CD14-positive monocyte (primary cell): ENCODE data around the gene NSD1. TPM values are rescaled to one million over a fixed set of nuclear protein-coding genes. Genes with fewer than 3 reads are reported as not detected.

Experiments used
- DNase-seq, 3 donors: peaks; one replicate each; pipeline ENCODE4 v3.0.0-alpha.2; 2011 to 2022
- H2AFZ ChIP-seq: 2 replicates; pipeline ENCODE4 v1.6.0; 2012; ENCODE audit warnings: mild to moderate bottlenecking, low read depth, low read length, inconsistent platforms; ENCODE audit not compliant: insufficient read depth, poor library complexity, severe bottlenecking
- H3K27ac ChIP-seq, 2 donors: 1 replicate in 1 of 2; 2 replicates in 1 of 2; pipeline ENCODE4 v1.5.1; 2012 to 2013; ENCODE audit warnings: low read length in 2 of 2, control low read depth in 1 of 2, inconsistent platforms in 1 of 2, low read depth in 1 of 2, mild to moderate bottlenecking in 1 of 2
- H3K27me3 ChIP-seq, 2 donors: one replicate each; pipeline versions ENCODE4 v1.6.0 to v1.6.1; 2011 to 2013; ENCODE audit warnings: low read length in 2 of 2; ENCODE audit not compliant: control insufficient read depth in 2 of 2, insufficient read depth in 2 of 2
- H3K36me3 ChIP-seq, 2 donors: replicated peaks in 1 of 2; 1 replicate in 1 of 2; 2 replicates in 1 of 2; pipeline versions ENCODE4 v1.5.1 to v1.6.1; 2012 to 2013; ENCODE audit warnings: low read length in 2 of 2, control low read depth in 1 of 2, inconsistent platforms in 1 of 2, mild to moderate bottlenecking in 1 of 2; ENCODE audit not compliant: insufficient read depth in 2 of 2, control insufficient read depth in 1 of 2
- H3K4me1 ChIP-seq, 2 donors: 1 replicate in 1 of 2; 2 replicates in 1 of 2; pipeline versions ENCODE4 v1.5.1 to v1.6.1; 2012 to 2013; ENCODE audit warnings: low read length in 2 of 2, control low read depth in 1 of 2, inconsistent platforms in 1 of 2, mild to moderate bottlenecking in 1 of 2, moderate library complexity in 1 of 2; ENCODE audit not compliant: insufficient read depth in 2 of 2, control insufficient read depth in 1 of 2
- H3K4me2 ChIP-seq: replicated peaks from 2 replicates; pipeline ENCODE3; 2012; ENCODE audit warnings: low read length, moderate library complexity, mild to moderate bottlenecking; ENCODE audit not compliant: poor library complexity, severe bottlenecking; ENCODE audit errors: extremely low read depth
- H3K4me3 ChIP-seq, 3 experiments: fragments of 200-600 bp in 1 of 3; sonication (generic) in 1 of 3; replicated peaks in 1 of 3; 1 replicate in 2 of 3; 2 replicates in 1 of 3; pipeline ENCODE4 v1.5.1; 2011 to 2013; ENCODE audit warnings: low read length in 3 of 3, mild to moderate bottlenecking in 3 of 3, control low read depth in 2 of 3, low read depth in 2 of 3, inconsistent platforms in 1 of 3, moderate library complexity in 1 of 3
- H3K79me2 ChIP-seq: 2 replicates; pipeline ENCODE4 v1.6.0; 2012; ENCODE audit warnings: mild to moderate bottlenecking, control low read depth, inconsistent platforms, low read length, moderate library complexity; ENCODE audit not compliant: insufficient read depth
- H3K9ac ChIP-seq: 2 replicates; pipeline ENCODE4 v1.6.0; 2017; ENCODE audit warnings: low read length, mild to moderate bottlenecking; ENCODE audit not compliant: insufficient read depth, poor library complexity, severe bottlenecking
- H3K9me3 ChIP-seq, 2 donors: replicated peaks in 1 of 2; 1 replicate in 1 of 2; 2 replicates in 1 of 2; pipeline versions ENCODE4 v1.5.1 to v1.6.1; 2012 to 2013; ENCODE audit warnings: low read length in 2 of 2, control low read depth in 1 of 2; ENCODE audit not compliant: control insufficient read depth in 1 of 2, insufficient read depth in 1 of 2
- H4K20me1 ChIP-seq: 2 replicates; pipeline ENCODE4 v1.6.0; 2012; ENCODE audit warnings: mild to moderate bottlenecking, low read length, control low read depth, moderate library complexity; ENCODE audit not compliant: insufficient read depth
- H3K27ac Mint-ChIP-seq, 7 donors: one replicate each; pipeline ENCODE4 v1.8.0; 2020; ENCODE audit warnings: mild to moderate bottlenecking in 7 of 7, mixed read lengths in 7 of 7, moderate library complexity in 6 of 7, inconsistent platforms in 2 of 7
- H3K27me3 Mint-ChIP-seq, 3 donors: one replicate each; pipeline ENCODE4 v1.8.0; 2021 to 2022; ENCODE audit warnings: low read depth in 3 of 3, mild to moderate bottlenecking in 3 of 3, mixed read lengths in 3 of 3, moderate library complexity in 3 of 3, inconsistent platforms in 1 of 3
- H3K36me3 Mint-ChIP-seq, 2 donors: one replicate each; pipeline ENCODE4 v1.8.0; 2020; ENCODE audit warnings: mixed read lengths in 2 of 2, inconsistent platforms in 1 of 2, mild to moderate bottlenecking in 1 of 2
- H3K4me1 Mint-ChIP-seq: one replicate; pipeline ENCODE4 v1.8.0; 2020; ENCODE audit warnings: mild to moderate bottlenecking, mixed read lengths
- H3K4me3 Mint-ChIP-seq, 2 donors: one replicate each; pipeline ENCODE4 v1.8.0; 2020; ENCODE audit warnings: mild to moderate bottlenecking in 2 of 2, mixed read lengths in 2 of 2, moderate library complexity in 1 of 2
- H3K9me3 Mint-ChIP-seq, 7 donors: one replicate each; pipeline ENCODE4 v1.8.0; 2020 to 2022; ENCODE audit warnings: mixed read lengths in 7 of 7, mild to moderate bottlenecking in 6 of 7, moderate library complexity in 6 of 7, inconsistent platforms in 2 of 7
- CTCF ChIP-seq: fragments of 200-600 bp; IDR thresholded peaks from one replicate; pipeline ENCODE4 v1.8.0; 2022; ENCODE audit warnings: antibody characterized with exemption, mild to moderate bottlenecking
- WGBS: methylation state at CpG from one replicate; pipeline ENCODE4 v1.1.5; 2013; ENCODE audit warnings: missing lambda C conversion rate; ENCODE audit not compliant: insufficient coverage; 5-methylcytosine and 5-hydroxymethylcytosine counted together
- intact Hi-C, 2 donors: fragments of 100-400 bp; cut with micrococcal nuclease; formaldehyde crosslinking; loops; one replicate each; pipeline versions ENCODE4 v1.15.0 to v1.15.1; 2023
- polyA plus RNA-seq, 3 donors: library from polyadenylated mRNA; depleted of rRNA in 1 of 3; unstranded in 2 of 3; stranded (reverse) in 1 of 3; fragments of 300-500 nt in 2 of 3; fragments of >200 nt in 1 of 3; fragmentation: Illumina TruSeq in 2 of 3; gene quantifications; 1 replicate in 2 of 3; 2 replicates in 1 of 3; pipeline ENCODE4 v1.2.3, GENCODE V29; 2012 to 2021

The NSD1 gene
- polyA plus RNA-seq, 3 donors = 12.6 to 31.9 (median 19.0) TPM

DNA sequence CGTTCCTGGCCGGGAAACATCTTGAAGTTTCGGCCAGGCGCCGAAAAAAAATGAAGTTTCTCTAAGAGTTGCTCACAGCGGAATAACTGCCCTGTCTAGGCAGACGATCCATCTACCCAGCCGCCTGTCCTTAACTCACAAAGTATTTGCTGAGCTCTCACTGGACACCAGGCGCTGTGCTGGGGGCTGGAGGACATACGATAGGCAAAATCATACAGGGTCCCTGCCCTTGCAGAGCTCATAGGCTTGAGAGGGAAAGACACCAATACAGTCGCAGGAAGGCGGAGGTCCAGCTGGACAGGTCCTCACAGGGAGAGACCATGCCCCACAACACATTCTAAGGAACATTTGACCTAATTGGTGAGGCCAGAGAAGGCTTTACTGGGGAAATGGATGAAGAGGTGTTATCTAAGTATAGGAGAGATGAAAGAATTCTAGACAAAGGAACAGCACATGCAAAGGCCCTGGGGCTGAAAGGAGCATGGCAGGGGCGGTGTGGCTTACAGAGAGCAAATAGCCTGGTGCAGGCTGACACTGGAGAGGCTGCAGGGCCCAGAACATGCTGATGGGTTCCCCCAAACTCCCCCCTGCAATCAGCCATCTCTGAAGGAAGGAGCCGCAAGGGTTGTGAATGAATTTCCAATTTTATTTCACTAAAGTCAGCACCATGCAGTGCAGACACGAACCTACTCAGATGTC lies 180.1 kb downstream of the NSD1 start:
- WGBS = 97% methylated on average over 10 of the region's 15 CpGs
- Histone ChIP-seq H3K4me1 (peaks cover 47 to 55% of the 10 kb centered on the region in 2 donors), H3K9ac (no peak overlapping the region), H3K27me3 (no peaks in the 10 kb centered on the region), H3K4me3 (no peak overlapping the region), H3K9me3 (no peaks in the 10 kb centered on the region), H3K4me2 (no peak overlapping the region), H2AFZ (no peak overlapping the region), H3K27ac (no peak overlapping the region), H3K79me2 (peaks cover 61% of the 10 kb centered on the region), H4K20me1 (peaks cover 44% of the 10 kb centered on the region), H3K36me3 (no peaks in the 10 kb centered on the region)
- Mint-ChIP-seq H3K4me1 (peaks cover 52% of the 10 kb centered on the region), H3K9me3 (peaks cover 0 to under 1% (median 0%) of the 10 kb centered on the region in 7 donors), H3K4me3 (no peak overlapping the region), H3K27me3 (peaks cover 0 to 3% (median 2%) of the 10 kb centered on the region in 3 donors), H3K36me3 (peaks cover 8 to 26% of the 10 kb centered on the region in 2 donors), H3K27ac (no peak overlapping the region)
- no peak for TF ChIP-seq CTCF
- DNase-seq = no peak
- intact Hi-C loops = loop anchor here (5.0 to 10.0 kb wide), 4 partner anchors 34 to 281 kb away; partner anchors contain the start of genes DOK3 (in 1 of the 2), PDLIM7 (in 1 of the 2) and TMED9 (in 1 of the 2)

- Histone ChIP-seq H3K4me1 (peaks cover 37 to 47% of the 10 kb centered on the region in 2 donors), H3K36me3 (no peaks in the 10 kb centered on the region), H4K20me1 (peaks cover 44% of the 10 kb centered on the region), H3K9me3 (peaks cover 4 to 5% of the 10 kb centered on the region in 2 donors), H3K4me2 (no peak overlapping the region), H3K27ac (no peak overlapping the region), H3K79me2 (peaks cover 52% of the 10 kb centered on the region), H3K4me3 (no peak overlapping the region), H3K9ac (no peak overlapping the region), H3K27me3 (no peaks in the 10 kb centered on the region), H2AFZ (no peak overlapping the region)
- no peak for DNase-seq
- H3K27me3 Mint-ChIP-seq = peaks cover 0 to 4% (median 2%) of the 10 kb centered on the region in 3 donors
- intact Hi-C loops = loop anchor here (5.0 to 10.0 kb wide), 4 partner anchors 33 to 280 kb away; partner anchors contain the start of genes DOK3 (in 1 of the 2), PDLIM7 (in 1 of the 2) and TMED9 (in 1 of the 2)
- 96% methylated on average over 15 of the region's 18 CpGs for WGBS
- H3K27ac Mint-ChIP-seq = no peak overlapping the region
- H3K4me3 Mint-ChIP-seq = no peak overlapping the region
- peaks cover 5 to 10% (median 7%) of the 10 kb centered on the region in 7 donors for H3K9me3 Mint-ChIP-seq
- peaks cover 14 to 30% of the 10 kb centered on the region in 2 donors for H3K36me3 Mint-ChIP-seq
- peaks cover 43% of the 10 kb centered on the region for H3K4me1 Mint-ChIP-seq
- TF ChIP-seq CTCF = no peak
Observed at GRCh38 chr5:177314376-177315342, 181.1 kb downstream of the NSD1 start.
